ENCODE results near the gene MAP1B.

Gene MAP1B

GRCh38 chr5:72133212-72133990 is 26.1 kb downstream of the MAP1B start:
- DNase-seq (ENCODE audit: low read depth), result no peak

DNA sequence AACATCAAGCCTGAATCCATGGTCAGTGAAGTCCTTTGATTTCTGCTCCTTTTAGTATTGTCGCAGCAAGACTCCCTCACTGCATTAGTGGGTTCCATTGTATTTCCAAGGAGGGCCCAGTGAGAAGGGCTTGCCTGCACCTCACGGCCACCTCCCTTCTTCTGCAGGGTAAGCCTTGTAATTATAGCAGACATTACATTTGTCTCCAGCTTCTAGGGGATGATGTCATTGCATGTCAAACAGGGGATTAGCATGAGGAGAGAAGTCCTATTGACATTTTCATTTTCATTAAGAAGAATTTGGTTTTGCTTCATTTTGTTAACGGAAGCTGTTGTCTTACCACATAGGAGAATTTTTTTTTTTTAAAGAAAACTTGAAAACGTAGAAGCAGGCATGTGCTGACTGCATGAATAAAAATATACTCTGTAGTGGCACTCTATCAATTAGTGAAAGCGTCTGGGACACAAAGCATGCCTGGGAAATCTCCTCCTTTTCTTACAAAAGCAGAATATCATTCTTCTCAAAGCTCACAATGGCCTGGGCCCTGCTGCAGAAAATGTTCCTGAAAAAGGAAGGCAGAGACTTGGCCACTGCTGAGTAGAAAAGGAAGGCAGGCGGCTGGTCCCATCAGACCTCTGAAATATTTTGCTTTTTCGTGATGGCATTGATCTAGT is 27.1 kb downstream of the MAP1B start:
- no peak for DNase-seq (ENCODE audit: low read depth)

- no peak for DNase-seq (ENCODE audit: low read depth)
These were observed 30.6 kb downstream of the MAP1B start for GRCh38 chr5:72137826-72138409.

GRCh38 chr5:72138943-72139521 is 31.8 kb downstream of the MAP1B start:
- peak; percentile 49 for DNase-seq (ENCODE audit: low read depth)

DNA sequence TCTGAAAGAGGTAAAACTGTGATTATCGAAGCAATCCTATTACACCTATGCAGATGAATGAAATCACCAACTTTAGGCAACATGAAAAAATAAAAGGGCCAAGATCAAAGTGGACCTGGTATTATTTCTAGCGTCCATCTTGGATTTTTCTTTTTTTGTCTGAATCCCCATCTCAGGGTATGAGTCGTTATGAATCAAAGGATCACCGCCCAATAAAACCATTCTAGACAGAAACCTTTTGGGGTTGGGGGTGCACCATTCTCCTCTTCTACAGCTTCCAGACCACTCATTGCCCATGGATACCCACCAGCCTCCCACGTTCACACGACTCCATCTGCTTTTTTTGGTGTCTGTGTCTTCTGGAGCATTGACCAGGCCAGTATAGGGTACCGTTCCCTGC is 33.4 kb downstream of the MAP1B start:
- no peak for DNase-seq (ENCODE audit: low read depth)

- DNase-seq (ENCODE audit: low read depth), result peak; percentile 94
These were observed 34.4 kb downstream of the MAP1B start for GRCh38 chr5:72141440-72142355.

DNA sequence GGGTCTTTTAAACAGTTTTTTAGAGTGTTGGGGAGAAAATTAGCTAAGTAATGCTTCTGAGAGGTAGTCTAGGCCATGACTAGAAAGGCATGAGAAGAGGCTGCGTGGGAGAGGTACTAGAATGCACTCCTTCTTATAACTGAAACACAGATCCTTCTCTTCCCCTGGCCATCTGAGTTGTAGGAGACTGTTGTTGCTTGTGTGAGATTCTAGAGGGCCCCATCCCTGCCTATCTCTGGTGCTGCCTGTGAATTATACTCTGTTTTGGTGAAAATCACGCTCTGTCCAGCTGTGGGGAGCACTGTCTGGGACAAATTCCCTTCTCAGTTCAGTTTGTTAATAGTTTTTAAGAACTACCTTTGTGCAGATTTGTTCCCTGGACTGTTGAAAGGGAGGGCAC is 37.5 kb downstream of the MAP1B start:
- DNase-seq (ENCODE audit: low read depth), result no peak

DNA sequence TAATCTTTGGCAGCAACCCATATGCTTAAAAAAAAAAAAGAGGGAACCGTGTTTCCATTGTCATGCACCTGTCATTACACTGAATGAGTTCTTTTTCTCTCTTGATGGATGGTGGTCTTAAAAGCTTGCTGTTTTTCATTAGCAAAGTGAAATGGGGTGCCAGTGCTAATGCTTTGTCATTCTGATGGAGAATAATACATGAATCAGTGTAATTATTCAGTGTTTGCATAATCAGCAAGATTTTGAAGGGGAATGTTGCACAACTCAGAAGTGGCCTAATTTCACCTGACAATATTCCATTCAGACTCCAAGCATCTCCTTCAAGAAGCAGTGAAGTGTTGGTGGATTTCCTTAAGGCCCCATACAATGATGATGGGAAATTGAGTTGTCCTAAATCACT is 38.1 kb downstream of the MAP1B start:
- DNase-seq (ENCODE audit: low read depth), result no peak

GRCh38 chr5:72146056-72146455 is 38.8 kb downstream of the MAP1B start:
- no peak for DNase-seq (ENCODE audit: low read depth)

DNA sequence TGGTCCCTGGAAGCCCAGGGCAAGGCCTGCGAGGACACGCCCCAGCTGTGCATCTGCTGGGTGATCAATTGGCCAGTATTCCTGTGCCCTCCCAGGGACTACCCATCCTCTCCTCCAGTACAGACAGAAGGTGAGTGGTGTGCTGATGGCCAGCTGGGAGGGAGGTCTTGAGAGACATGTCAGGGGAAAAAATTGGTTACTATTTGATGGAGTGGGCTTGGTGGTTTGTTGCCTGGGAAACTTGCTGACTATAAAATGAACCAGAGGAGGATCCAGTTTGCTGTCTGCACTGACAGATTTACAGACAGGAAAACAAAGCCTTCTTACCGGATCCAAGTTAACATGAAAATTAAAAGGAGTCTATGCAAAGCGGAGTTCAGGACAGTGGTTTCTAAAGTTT is 40.3 kb downstream of the MAP1B start:
- DNase-seq (ENCODE audit: low read depth), result no peak

DNA sequence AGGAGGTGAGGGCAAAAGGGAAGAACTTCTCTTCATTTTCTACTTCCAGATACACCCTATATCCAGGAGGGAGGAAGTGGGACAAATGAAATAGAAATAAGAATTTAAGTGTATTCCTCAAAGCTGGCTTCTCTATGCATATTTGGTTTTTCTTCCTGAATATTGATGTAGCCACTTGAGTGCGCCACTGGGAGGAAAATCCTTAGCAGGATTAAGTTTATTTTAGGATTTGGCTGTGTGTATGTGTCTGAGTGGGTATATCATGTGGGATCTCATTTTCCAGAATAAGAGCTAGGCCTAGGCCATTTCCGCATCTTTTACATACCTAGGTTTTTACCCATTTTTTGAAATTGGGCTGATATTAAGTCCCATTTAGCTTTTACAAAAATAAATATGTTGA is 42.5 kb downstream of the MAP1B start:
- DNase-seq (ENCODE audit: low read depth), result no peak

DNA sequence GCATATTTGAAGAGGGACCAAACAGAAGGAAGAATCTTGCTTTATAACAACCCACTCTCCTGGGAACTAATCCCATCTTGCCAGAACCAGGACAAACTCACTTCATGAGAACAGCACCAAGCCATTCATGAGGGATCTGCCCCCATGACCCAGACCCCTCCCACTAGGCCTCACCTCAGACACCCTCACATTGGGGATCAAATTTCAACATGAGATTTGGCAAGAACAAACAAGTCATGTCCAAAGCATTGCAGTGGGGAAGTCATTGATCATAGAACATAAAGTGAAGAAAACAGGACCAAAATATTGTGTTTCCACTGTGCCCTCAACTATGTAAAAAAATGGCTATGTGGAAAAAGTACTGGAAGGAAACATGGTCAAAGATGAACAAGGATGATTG is 43.9 kb downstream of the MAP1B start:
- no peak for DNase-seq (ENCODE audit: low read depth)

- no peak for DNase-seq (ENCODE audit: low read depth)
These were observed 44.4 kb downstream of the MAP1B start for GRCh38 chr5:72151646-72152045.

DNA sequence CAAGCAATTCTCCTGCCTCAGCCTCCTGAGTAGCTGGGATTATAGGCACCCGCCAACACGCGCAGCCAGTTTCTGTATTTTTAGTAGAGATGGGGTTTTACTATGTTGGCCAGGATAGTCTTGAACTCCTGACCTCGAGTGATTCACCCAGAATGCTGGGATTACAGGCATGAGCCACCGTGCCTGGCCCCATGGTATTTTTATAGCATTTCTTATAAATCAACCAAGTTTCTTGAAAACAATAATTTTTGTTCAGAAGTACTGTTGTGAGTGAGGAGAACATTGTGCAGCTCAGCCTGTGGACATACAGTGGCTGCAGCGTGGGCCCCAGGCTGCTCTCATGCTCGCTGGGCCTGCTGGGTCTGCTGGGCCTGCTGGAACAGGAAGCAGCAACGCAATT is 45.3 kb downstream of the MAP1B start:
- DNase-seq (ENCODE audit: low read depth), result no peak

DNA sequence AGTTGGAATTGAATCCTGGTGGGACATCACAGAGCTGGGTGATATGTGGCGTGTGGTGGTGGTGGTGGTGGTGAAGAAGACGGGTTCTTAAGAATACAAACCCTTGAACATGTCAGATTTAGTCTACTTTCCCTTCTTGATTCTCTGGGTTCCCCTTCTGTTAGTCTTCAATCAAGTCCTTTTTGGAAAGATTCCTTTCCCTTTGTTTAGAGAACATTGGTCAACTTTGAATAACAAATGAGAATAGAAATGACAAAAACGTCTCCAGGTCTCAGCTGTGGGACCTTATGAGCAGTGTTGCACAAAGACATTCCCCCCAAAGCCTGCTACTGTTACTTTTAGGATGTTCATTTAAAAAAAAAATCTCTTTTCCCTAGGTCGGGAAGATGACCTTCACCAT is 46.3 kb downstream of the MAP1B start:
- DNase-seq (ENCODE audit: low read depth), result no peak

DNA sequence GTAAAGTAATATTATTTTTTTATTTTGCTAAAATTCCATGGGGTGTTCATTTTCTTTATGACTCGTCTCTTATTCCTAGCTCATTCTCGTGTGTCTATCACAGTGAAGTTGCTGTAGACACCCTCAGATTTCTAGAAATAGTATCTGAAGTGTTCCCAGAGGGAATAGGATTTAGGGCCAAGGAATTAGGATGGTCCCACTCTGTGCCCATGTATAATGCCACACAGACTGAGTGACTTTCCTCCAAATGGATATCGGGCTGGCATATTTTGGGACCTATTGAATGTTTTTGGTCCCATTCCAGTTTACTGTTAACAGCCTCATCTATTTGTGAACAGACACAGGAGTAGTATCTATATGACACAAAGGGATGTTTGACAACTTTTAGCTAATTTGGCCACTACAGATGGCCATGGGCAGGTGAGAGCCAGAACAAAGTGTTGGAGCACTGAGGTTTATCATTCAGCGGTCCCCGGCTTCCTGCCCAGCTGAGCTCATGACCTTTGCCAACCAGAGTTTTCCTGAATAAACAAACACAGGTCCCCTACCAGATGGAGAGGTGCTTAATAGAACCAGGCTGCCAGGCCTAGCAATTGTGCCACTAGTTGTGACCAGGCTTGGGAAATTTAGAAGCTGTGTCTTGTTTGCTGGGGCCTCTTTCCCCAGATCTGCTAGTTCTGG is 46.9 kb downstream of the MAP1B start:
- DNase-seq (ENCODE audit: low read depth), result no peak

- peak; percentile 82 for DNase-seq (ENCODE audit: low read depth)
These were observed 49.8 kb downstream of the MAP1B start for GRCh38 chr5:72156946-72157624.

GRCh38 chr5:72157625-72157962 is 50.3 kb downstream of the MAP1B start:
- no peak for DNase-seq (ENCODE audit: low read depth)

DNA sequence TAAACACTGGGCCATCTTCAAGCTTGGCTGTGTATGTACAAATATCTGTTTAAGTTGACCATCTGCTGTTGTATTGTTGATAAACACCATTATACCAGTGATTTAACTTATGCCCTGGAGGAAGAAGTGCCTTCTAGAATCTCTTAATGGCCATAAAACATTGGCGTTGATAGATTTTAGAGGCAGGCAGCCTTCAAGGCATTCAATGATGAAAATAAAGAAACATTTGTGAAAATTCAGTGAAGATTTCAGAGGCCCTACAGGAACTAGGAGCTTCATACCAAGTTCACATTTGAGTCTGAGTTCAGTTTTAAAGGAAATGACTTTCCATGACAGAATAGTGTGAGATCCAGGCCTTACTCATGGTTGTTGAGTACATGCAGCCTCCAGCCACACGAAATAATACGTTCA is 52.2 kb downstream of the MAP1B start:
- DNase-seq (ENCODE audit: low read depth), result no peak

DNA sequence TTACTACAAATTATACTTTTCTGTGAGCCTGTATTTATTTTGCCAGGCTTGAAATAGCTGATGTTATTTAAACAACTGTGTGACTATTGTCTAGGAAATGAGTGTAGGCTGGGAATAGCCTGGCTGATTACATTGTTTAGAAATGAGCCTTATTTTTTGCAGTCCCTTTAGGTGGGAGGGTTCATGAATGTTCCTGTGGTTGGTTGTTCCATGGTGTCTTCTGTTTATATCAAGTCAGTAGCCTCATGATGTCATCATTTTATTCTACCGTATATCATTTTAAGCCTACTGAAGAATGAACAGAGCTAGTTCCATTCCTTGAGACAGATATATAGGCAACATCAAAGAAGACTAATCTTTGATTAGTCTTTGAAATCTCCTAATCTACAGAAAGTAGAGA is 53.1 kb downstream of the MAP1B start:
- DNase-seq (ENCODE audit: low read depth), result no peak

GRCh38 chr5:72160959-72161358 is 53.7 kb downstream of the MAP1B start:
- DNase-seq (ENCODE audit: low read depth), result peak; percentile 42
